ENCODE data around the gene COX5A.

COX5A gene

DNA sequence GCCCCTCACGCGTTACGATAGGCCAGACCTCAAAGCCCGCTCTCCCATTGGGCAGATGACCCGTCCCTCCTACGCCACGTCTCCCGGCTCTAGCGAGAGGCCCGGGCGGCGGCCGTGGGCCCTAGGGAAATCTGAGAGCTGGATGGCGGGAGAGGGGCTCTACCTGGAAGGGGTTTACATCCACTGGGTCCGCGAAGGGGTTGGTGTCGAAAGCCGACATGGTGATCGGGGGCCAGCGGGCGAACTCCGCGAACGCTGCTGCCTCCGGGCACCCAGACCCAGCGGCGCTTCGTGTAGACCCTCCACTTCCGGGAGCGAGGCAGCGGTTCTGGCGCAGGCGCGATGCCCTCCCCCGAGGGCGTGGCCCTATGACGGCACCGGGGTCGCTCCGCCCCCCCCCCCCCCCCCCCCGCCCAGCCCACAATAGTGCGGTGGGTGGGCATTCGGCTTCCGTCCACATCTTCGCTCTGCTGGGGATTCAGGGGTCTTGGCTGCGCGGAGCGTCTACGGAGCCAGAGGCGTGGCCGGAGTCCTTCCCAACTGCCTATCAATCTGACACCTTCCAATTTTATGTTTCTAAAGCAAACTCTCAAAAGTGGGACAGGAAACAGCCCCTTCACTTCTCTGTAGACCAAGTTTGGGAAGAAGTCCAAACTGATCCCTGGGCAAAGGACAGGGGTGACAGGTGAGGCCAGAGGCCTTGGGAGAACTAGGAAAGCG, 64.7 kb downstream of the COX5A start, which contains the start of gene SCAMP2:
Gene SCAMP2, minus strand, starts transcription at position 330 of the 720 bp plus-strand sequence. Its CDS starts 110 bp downstream, at position 220.
- peak; percentile 79 to 87 (median 79) for DNase-seq (ENCODE audit: low read depth in 2 of 3, low spot score in 2 of 3)

DNA sequence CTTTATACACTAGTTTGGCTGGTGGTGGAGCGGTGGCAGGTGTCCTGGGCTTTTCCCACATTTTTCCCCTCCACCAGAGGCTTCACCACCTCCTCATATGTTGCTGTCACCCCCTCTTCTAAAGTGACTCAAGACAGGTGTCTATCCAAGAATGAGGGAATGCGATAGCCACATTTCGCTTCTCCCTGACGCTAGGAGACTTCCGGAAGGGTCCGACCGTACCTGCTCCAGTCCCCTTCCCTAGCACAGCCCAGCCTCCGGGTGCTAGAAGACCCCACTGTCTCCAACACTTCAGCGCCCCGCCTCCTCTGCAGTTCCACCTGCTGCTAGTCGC, 65.2 kb downstream of the COX5A start:
- no peak for DNase-seq (ENCODE audit: low read depth in 2 of 3, low spot score in 2 of 3)

DNA sequence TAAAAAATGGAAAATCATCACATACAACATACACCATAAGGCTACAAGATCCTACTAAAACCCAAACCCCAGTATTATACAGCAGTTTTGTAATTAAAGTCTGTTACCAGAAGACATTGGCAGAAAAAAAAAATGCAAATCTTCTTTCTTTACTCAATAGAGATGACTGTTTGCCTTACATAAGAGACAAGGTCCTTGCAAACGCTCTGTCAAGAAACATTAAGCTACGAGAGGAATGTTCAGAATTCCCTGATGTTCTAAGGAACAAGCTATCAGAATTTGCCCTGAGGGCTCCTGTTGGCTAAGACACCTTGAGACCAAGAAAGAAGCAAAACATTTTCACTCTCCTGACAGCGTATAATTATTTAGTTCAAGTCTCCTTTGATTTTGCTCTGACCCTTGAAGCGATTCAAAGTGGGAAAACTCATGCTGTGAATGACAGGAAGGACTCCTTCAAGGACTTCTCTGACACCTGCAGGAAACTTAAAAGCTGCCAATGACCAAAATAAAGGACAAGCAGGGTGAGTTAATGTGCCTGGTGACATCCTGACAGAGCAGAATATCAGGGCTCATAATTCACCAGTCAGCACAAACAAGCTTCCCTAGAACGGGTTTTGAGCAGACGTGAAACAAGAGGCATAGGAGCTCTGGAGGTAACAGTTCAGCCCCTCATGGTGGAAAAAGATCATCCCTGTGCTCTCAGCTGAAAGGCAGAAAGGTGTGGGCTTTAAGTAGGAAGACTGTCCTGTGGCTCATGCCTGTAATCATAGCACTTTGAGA, 67.2 kb downstream of the COX5A start:
- no peak for DNase-seq (ENCODE audit: low read depth in 2 of 3, low spot score in 2 of 3)

Measured in activated CD8-positive, alpha-beta memory T cell treated with anti-CD3 and anti-CD28 coated beads for 48 hours (primary cell).